GM19372 (cell line): ENCODE data around the gene PTPN14.
A peak's percentile ranks its signal among the peaks of the same experiment; 100 is the strongest.
"Not testable (repeated sequence)": the region's sequence is repeated elsewhere in the genome, so short reads cannot be mapped to it uniquely, and the experiment has no call there.

Experiments used
- ATAC-seq: cut with Tn5 transposase; IDR thresholded peaks from one replicate; pipeline ENCODE4 v1.9.1; 2021; ENCODE audit warnings: mild to moderate bottlenecking, low read depth, moderate library complexity; ENCODE audit not compliant: unreplicated experiment

PTPN14 gene

DNA sequence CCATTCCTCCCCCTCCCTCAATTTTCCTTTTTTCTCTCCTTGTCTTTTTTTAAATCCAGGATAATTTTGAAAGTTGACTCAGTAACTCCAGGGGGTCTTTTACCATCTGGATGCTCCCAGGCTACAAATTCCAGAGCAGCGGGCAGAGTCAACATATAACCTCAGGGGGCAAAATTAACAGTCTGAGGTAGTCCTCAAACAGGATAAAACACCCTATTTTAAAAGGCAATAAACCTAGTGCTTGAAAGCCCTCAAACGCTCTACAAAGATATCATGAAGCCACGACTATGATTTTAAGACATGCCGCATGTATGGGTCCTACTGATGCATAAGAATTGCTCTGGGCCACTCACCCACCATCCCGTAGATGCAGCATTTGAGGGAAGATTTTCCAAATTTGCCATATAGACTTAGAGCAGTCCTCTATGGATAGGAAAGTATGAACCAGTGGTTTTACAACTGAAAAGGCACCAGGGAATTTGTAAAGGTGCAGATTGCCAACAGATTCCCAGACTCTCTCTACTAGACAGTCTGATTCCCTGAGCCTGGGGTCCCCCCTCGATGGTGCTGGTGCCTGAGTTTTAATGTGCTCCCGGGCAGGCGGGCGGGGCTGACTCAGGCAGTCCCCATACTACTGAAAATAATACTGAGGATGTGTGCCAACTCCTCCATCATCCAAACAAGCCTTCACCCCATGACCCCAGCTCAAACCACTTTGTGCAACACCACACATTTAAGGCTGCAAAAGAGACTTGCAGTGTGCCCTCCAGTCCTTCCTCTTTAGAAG is 37.2 kb downstream of the PTPN14 start:
- no peak for ATAC-seq

DNA sequence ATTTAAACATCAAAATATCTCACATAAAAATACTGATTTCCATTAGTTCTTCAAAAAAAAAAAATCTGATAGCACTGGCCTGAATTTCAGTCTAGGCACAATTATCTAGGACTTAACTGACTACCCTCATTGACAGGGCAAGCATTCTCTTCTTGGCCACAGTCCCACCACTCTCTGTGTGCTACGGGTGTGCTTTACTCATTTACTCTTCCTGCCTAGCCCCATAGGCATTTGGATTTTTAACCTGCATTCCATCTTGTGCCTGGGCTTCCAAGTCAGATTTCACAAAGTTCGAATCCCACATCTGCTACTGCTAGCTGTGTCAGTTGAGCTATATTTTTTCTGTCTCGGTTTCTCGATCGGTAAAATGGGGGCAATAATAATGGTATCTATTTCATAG is 38.0 kb downstream of the PTPN14 start:
- no peak for ATAC-seq

DNA sequence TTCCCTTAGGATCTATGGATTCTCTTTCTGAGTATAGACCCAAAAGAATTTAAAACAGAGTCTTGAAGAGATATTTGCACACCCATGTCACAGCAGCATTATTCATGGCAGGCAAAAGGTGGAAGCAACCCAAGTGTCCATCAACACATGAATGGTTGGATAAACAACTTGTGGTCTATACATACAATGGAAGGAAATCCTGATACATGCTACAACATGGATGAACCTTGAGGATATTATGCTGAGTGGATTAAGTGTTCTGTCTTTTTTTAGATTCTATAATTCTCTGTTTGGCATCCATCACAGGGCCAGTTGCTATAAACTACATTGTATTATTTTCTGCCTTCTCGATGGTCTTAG is 39.8 kb downstream of the PTPN14 start:
- no peak for ATAC-seq

DNA sequence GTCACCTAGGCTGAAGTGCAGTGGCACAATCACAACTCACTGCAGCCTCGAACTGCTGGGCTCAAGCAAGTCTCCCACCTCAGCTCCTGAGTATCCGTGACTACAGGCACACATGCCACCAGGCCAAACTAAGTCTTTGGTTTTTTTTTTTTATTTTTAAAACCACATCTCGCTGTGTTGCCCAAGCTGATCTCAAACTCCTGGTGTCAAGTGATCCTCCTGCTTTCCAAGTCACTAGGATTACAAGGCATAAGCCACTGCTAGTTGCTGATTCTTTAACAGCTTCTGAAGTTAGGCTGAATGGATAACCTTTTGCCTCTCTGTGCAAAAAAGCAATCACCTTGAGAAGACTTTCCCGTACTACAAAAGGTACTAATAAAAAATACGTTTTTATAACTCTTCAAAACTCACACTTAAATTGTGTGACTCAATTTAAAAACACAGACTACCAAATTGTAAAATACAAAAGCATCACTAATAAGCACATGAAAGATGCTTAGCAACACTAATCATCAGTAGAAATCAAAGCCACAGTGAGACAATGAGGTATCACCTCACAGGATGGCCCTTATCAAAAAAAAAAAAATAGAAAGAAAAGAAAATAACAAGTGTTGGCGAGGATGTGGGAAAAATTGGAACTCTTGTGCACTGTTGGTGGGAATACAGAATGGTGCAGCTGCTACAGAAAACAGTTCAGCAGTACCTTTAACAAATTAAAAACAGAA is 40.3 kb downstream of the PTPN14 start:
- ATAC-seq: no peak

DNA sequence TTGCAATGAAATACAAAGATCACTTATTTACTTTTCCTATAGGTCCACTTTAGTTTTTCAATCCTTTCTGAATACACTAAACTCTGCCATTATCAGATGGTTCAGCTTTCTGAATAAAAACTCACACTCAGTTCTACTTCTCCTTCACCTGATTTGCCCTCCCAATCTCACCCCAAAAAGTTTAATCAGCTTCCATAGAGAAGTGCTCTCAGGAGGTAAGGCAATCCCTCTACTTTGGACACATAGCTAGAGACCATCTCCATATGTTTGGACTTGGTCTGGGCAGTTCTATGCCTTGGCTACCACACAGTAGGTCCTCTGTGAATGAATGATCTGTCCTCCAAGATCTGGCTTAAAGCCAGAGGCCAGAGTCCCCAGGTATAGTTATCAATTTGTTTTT is 40.9 kb downstream of the PTPN14 start:
- no peak for ATAC-seq

DNA sequence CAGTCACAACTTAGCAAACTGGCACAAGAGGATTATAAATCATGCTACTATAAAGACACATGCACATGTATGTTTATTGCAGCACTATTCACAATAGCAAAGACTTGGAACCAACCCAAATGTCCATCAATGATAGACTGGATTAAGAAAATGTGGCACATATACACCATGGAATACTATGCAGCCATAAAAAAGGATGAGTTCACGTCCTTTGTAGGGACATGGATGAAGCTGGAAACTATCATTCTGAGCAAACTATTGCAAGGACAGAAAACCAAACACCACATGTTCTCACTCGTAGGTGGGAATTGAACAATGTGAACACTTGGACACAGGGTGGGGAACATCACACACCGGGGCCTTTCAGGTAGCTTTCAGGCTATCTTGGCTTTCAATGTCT is 41.8 kb downstream of the PTPN14 start:
- ATAC-seq: not testable (repeated sequence)

DNA sequence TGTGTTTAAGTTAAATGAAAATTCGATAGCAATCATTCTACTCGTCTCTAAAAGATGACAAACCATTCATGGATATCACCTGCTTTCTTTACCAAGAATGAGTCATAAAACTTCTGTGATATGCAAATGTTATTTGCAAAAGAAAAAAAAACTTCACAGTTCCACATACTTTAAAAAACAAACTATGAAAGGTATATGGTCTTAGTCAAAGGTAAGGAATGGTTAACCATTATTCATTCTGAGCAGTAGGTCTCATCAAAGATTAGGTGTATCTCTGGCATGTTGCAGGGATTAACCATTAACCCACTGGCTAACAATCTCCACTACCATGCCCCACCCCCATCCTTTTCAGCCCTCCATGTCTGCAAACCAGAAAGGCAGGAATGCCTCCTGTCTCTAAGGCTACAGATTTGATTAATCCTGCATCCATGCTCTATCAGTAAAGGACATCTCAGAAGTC is 44.4 kb downstream of the PTPN14 start:
- peak; percentile 67 for ATAC-seq

DNA sequence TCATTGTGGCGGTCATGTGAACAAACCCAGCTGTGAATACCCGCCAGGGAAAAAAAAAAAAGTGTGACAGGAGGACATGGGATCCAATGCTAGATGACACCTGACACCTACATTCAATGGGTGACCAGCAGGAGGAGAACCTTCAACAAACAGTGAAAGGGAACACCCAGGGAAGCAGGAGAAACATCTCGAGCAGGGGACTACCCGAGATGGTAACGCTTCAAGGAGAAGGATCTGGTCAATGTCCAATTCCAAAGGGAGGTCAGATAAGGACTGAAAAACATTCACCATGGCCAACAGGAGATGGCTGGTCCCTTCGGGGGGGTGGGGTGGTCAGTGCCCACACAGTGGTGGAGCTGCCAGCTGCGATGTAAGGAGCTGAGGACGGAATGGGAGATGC is 46.3 kb downstream of the PTPN14 start:
- no peak for ATAC-seq

DNA sequence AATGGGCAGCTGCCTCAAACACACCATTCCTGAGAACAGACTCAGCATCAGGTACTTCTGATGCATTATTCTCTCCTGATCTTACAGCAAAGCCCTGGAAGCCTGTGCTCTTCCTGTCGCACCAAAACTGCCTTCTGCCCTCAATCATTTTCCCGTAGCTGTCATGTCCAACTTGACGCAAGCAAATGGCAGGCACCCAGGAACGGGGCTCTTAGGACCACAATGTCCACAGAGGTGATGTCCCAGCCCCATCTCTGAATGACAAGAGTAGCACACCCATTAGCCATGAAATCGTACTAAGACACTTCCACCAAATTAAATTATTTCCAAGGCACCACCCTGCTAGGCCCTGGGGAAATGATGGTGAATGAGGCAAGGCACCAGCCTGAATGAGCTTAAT is 47.1 kb downstream of the PTPN14 start:
- ATAC-seq: no peak

DNA sequence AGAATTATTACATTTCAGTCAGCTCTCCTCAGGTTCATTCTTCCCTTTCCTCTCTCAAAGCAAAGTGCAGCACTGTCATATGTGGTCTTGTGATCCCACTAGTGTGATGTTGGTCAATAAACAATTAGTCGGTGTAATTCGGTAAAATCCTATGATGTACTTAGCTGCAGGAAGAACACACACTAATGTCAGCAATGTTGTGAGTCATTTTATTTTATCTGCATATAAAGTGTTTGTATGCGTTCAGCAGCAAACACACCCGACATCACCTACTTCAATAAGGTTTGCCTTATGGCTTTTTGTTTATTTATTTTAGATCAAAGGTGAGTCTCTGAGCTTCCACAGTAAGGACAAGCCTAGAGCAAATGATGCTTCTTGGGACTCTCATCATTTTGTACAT is 47.8 kb downstream of the PTPN14 start:
- ATAC-seq: no peak

DNA sequence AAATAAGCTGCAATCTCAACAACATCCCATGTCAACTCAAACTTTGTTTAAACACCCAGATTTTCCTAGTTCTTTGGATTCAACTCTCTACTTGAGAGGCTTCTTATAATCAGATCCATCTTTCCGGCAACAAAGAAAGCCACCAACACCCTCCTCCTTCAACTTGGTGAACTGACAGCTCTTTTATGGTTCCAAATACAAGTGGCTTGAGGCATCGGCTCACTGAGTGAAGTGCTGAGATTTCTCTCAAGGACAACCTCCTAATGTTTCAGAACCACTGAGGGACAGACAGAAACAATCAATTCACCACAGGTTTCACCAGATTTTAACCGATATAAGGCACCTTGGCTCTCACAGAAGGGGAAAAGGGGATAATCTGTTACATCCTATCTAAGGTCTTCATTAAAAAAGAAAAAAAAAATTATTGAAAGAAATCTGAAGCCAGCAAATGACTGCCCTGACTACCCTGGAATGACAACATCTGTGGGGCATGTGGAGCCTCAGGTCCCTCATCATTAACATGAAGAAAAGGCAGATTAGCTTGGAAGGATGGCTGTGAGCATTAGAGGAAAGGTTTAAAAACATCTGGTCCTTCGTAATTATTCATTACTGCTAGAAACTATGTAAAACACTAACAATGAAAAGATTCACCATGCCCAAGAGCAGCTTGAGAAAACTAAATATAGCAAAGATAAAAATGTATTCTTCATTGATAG is 50.9 kb downstream of the PTPN14 start:
- no peak for ATAC-seq

DNA sequence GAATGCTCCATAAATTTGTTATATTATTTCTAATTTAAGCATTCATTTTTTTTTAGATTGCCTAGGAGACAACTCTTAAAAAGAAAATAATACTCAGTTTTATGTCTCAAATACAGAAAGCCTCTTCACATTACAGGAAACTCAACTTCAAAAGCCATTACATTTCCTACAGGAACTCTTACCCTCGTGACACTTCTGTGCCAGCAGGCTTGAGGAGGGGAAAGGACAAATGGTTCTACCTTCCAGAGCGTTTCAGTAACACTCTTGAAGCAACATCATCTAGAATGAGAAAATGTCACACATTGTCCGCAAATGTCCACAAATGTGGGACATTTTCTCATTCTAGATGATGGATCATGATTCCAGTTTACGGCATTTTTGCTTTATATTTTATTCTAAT is 51.7 kb downstream of the PTPN14 start:
- no peak for ATAC-seq

DNA sequence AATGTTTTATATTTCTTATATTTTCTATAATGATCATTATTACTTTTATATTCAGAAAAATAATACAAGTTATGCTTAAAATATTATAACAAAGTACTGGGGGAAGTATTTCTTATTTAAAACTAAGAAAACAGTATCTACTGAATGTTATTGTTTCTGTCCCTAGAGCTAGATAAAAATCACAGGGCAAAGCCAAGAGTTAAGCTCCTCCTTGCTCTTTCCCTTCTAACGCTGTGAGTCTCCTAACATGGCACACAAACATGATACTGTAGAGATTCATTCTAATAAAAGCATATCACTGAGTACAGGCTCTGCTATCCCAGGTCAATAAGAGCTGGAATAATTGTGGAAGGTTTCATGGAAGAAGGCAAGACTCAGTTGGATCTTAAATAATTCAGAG is 53.4 kb downstream of the PTPN14 start:
- no peak for ATAC-seq

DNA sequence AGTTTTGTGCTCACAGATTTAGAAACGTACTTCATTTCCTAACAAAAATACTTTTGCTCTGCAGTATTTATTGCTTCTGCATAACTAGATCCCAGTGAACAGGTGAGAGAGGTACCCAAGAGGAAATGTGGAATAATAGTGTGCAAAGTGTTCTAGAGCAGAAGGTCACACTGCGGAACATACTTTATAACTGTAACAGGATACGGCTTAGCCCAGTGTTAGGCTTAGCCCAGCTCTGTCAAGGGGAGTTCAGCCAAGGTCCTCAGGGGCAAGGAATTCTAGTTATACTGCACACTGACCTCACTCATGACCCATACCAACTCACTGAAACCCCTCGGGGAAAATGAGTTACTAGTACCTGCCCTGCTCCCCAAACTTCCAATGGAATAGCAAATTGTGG is 55.3 kb downstream of the PTPN14 start:
- ATAC-seq: no peak

DNA sequence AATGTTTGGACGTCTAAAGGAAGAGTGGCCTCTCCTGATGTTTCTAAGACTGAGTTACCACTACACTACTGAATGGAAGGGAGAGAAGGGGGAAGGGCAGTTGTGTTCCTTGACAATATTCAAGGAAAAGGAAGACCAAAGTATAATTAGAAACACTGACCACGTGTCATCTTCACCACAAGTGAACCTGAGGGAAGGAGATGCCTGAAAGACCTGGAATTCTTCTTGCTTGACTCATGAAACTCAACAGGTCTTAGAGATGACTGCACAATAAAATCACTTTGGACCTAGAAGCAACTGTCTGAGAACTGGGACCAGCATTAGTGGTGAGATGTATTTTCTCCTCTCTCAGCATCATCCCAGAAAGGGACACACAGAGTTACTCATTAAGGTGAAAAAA is 56.7 kb downstream of the PTPN14 start:
- ATAC-seq: no peak

DNA sequence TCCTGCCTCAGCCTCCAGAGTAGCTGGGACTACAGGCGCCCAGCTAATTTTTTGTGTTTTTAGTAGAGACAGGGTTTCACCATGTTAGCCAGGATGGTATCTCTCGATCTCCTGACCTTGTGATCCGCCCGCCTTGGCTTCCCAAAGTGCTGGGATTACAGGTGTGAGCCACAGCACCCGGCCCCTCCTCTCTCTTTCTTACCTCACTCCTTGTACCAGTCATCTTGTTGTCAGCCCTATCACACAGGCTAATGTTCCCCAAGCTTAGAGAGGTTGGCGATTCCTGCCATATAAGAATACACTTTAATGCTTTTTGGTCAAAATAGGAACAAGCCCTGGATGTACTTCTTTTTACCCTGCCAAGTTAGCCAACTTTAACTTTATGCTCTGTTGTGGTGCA is 57.2 kb downstream of the PTPN14 start:
- not testable (repeated sequence) for ATAC-seq

DNA sequence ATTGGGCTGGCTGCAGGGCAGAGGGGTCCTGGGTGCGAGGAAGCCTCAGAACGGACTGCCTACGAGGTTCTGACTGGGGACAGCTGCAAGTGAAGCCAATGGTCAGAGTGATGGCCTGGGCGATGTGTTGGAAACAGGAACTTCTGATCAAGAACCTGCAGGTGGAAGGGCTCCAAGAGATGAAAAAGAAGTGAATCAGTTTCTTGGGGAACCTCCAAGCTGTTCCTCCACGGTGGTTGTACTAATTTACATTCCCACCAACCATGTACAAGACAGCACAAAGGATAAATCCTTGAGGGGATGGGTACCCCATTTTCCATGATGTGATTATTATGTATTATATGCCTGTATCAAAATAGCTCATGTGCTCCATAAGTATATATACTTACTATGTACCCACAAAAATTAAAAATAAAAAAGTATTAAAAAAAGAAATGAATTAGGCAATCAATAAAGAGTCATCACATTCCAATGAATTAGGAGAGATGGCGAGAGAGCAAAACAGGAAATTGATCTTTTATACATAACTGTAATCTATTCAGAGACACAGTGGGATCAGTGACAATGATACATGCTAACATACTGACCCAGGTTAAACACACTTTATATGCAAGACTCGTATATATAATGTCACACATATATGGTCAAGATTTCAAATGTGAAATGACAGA is 58.1 kb downstream of the PTPN14 start:
- no peak for ATAC-seq

DNA sequence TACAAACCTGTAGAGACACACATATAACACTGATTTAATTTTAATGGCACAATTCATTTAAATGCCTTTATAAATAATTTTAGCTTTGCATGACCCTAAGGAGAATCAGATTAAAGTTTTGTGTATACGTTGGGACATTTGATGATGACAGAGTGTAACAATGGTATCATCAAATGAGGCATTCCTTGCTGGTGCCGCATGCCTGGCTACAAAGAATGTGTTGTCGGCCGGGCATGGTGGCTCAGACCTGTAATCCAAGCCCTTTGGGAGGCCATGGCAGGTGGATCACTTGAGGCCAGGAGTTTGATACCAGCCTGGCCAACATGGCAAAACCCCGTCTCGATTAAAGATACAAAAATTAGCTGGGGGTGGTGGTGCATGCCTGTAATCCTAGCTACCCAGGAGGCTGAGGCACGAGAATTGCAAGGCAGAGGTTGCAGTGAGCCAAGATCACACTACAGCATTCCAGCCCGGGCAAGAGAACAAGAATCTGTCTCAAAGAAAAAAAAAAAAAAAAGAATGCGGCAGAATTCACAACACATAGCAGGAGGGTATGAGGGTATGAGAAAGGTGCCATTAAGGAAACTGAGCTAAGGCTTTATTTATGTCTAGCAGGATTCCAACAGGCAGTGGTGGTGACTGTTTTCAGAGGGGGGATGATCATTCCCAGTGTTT is 58.9 kb downstream of the PTPN14 start:
- ATAC-seq: no peak

DNA sequence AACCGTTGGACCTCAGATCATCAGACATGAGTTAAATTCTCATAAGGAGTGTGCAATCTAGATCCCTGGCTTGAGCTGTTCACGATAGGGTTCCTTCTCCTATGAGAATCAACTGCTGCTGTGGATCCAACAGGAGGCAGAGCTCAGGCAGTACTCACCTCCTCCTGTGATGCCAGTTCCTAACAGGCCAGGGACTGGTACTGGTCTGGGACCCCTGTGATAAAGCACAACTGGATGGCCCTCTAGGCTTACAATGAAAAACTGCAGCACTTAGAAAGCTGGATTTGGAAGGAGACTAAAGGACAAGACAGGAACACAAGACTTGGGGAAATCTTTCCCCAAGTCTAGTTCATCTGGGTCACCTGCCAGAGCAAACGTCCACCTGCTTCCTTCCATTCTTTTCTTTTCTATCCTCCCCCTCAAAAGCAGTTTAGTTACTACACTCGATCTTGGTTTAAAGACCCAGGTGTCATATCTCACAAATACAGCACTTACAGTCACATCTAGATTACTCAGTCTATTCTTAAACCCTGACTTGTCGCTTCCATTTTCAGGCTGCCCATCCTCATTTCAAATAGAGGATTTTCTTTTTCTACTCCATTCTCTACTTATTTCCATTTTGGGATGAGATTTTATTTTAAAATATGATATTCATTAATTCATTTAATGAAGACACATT is 59.8 kb downstream of the PTPN14 start:
- no peak for ATAC-seq

DNA sequence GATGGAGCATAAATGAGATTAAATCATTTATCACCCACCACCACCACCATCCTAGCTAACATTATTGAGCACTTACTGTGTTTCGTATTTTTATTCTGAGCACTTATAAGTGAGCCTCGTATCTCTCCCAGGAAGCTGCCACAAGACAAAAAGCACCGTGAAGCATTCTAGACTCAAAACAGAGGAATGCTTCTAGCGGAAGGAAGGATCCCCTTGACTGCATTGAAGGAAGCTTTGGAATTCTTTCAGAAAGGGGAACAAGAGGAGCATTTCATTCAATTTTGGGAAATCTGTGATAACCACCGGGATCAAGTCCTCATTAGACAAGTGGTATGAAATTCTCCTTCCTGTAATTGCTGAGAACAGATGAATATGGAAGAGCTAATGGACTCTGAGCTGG is 66.3 kb downstream of the PTPN14 start:
- no peak for ATAC-seq
